ENCODE data around the gene PTPRO. TPM values are rescaled to one million over a fixed set of nuclear protein-coding genes. Genes with fewer than 3 reads are reported as not detected.
A peak's percentile ranks its signal among the peaks of the same experiment; 100 is the strongest.

The PTPRO gene
- total RNA-seq, 3 donors from 2014 or later = 11.0 to 39.9 (median 21.9) TPM

- peak; percentile 32 for ATAC-seq
These were observed 240.0 kb downstream of the PTPRO start for GRCh38 chr12:15562263-15562662.

GRCh38 chr12:15563663-15564062, 241.4 kb downstream of the PTPRO start:
- H3K9me3 ChIP-seq = no peaks in the 10 kb centered on the region
- H3K4me1 ChIP-seq (ENCODE audit: low read depth) = peaks cover 3% of the 10 kb centered on the region
- H3K4me3 ChIP-seq = no peak overlapping the region
- peak; percentile 89 for ATAC-seq
- intact Hi-C loops (cut with DNase I, micrococcal nuclease) = no loop called here
- TF ChIP-seq CTCF (IDR thresholded peaks at IDR 0.05) = no peak
- H3K36me3 ChIP-seq (ENCODE audit: low read depth) = no peaks in the 10 kb centered on the region
- DNase-seq = no peak

More at GRCh38 chr12:15562263-15562662, 240.0 kb downstream of the PTPRO start:
- TF ChIP-seq CTCF (IDR thresholded peaks at IDR 0.05) = no peak
- DNase-seq = no peak
- Histone ChIP-seq H3K9me3 (no peaks in the 10 kb centered on the region), H3K36me3 (ENCODE audit: low read depth) (no peaks in the 10 kb centered on the region), H3K4me3 (no peak overlapping the region), H3K4me1 (ENCODE audit: low read depth) (peaks cover 3% of the 10 kb centered on the region)
- intact Hi-C loops (cut with DNase I, micrococcal nuclease) = no loop called here

- ATAC-seq (no peak), DNase-seq (no peak)
- no peak for TF ChIP-seq CTCF (IDR thresholded peaks at IDR 0.05)
- Histone ChIP-seq H3K4me3 (no peak overlapping the region), H3K9me3 (no peaks in the 10 kb centered on the region), H3K4me1 (ENCODE audit: low read depth) (peaks cover 15% of the 10 kb centered on the region), H3K36me3 (ENCODE audit: low read depth) (no peaks in the 10 kb centered on the region)
- intact Hi-C loops (cut with DNase I, micrococcal nuclease) = no loop called here
These were observed 252.0 kb downstream of the PTPRO start for GRCh38 chr12:15574353-15574752.

GRCh38 chr12:15575671-15576541, 253.6 kb downstream of the PTPRO start:
- DNase-seq = peak in 1 of 3 donors; percentile 23
- H3K36me3 ChIP-seq (ENCODE audit: low read depth) = no peaks in the 10 kb centered on the region
- peaks cover 7% of the 10 kb centered on the region for H3K4me1 ChIP-seq (ENCODE audit: low read depth)
- ATAC-seq = peak; percentile 69
- intact Hi-C loops (cut with DNase I, micrococcal nuclease) = no loop called here
- H3K9me3 ChIP-seq = no peaks in the 10 kb centered on the region
- no peak overlapping the region for H3K4me3 ChIP-seq
- TF ChIP-seq CTCF (IDR thresholded peaks at IDR 0.05) = no peak

GRCh38 chr12:15580431-15580830, 258.1 kb downstream of the PTPRO start:
- TF ChIP-seq CTCF (IDR thresholded peaks at IDR 0.05) = no peak
- peaks cover 6% of the 10 kb centered on the region for H3K4me1 ChIP-seq (ENCODE audit: low read depth)
- DNase-seq (peak in 1 of 3 donors; percentile 52), ATAC-seq (peak; percentile 78)
- no peaks in the 10 kb centered on the region for H3K9me3 ChIP-seq
- intact Hi-C loops (cut with DNase I, micrococcal nuclease) = loop anchor here in 1 of 2 donors (5.0 kb wide), 1 partner anchor 48 kb away; no protein-coding TSS in a partner anchor
- H3K4me3 ChIP-seq = no peak overlapping the region
- H3K36me3 ChIP-seq (ENCODE audit: low read depth) = no peaks in the 10 kb centered on the region

Measured in mucosa of descending colon (tissue), 3 donors.